ENCODE results near the gene CRYM.

CRYM gene

DNA sequence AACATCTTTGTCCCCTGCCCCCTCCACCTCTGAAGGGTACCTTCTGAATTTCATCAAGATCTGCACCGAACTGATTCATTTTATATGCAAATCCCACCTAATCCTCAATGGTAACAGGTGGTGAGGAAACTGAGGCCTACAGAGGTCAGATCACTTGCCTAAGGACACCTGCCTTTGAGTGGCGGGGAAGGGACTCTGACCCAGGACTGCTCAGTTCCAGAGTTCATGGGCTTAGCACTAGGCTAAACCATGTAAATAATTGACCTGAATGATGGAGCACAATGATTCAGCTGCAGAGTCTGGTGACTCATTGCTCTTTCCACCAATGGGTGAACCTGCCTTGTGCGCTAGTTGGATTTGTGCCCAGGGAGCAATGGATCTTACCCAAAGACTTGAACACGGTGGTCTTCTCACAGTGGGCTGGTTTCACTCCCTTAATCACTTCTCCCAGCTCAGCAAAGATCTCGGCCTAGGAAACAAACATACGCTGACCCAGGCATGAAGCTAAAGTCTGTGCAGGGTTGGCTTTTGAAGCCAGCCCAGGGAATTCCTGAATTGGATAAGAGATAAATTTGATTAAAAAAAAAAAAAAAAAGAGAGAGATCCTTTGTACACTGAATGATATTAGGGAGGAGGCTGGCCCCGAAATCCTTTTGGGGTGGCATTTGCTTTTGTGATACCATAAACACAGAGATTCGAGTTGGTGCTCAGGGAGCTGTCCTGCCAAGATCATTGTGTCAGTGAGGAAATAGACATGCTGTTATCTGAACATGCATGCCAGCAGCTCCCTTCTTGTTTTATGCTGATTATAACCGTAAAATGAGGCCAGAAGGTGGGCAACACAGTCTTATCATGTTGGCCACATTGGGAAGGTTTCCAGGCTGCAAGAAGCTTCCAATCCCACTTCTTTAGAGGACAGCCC is 17.0 kb downstream of the CRYM start:
- Histone ChIP-seq H3K4me2 (ENCODE audit: low read length) (no peak overlapping the region), H3K79me2 (no peaks in the 10 kb centered on the region), H3K9me3 (ENCODE audit: control insufficient read depth, low read length) (no peaks in the 10 kb centered on the region), H2AFZ (no peak overlapping the region), H3K36me3 (ENCODE audit: control insufficient read depth, insufficient read depth, low read length) (no peaks in the 10 kb centered on the region), H3K27me3 (ENCODE audit: control insufficient read depth, insufficient read depth, low read length) (no peaks in the 10 kb centered on the region), H3K27ac (no peak overlapping the region), H3K4me1 (no peaks in the 10 kb centered on the region), H3K4me3 (ENCODE audit: low read depth, low read length) (no peak overlapping the region), H3K9ac (no peak overlapping the region)
- TF ChIP-seq, protein P1, sequence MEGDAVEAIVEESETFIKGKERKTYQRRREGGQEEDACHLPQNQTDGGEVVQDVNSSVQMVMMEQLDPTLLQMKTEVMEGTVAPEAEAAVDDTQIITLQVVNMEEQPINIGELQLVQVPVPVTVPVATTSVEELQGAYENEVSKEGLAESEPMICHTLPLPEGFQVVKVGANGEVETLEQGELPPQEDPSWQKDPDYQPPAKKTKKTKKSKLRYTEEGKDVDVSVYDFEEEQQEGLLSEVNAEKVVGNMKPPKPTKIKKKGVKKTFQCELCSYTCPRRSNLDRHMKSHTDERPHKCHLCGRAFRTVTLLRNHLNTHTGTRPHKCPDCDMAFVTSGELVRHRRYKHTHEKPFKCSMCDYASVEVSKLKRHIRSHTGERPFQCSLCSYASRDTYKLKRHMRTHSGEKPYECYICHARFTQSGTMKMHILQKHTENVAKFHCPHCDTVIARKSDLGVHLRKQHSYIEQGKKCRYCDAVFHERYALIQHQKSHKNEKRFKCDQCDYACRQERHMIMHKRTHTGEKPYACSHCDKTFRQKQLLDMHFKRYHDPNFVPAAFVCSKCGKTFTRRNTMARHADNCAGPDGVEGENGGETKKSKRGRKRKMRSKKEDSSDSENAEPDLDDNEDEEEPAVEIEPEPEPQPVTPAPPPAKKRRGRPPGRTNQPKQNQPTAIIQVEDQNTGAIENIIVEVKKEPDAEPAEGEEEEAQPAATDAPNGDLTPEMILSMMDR (IDR thresholded peaks at IDR 0.05) = no peak

DNA sequence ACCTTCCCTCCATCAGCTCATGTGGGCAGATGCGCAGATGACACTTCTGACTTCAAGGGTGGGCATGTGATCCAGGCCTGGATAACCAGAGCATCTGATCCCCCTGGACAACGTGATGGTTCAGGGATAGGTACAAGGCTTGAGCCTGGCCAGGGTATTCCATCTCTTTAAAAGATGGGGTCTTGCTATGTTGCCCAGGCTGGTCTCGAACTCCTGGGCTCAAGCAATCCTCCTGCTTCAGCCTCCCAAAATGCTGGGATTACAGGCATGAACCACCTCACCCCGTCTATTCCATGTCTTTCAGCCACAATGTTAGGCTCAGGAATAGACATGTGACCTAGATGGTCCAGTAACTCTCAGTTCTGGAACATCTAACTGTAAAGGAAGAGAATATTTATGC is 20.8 kb downstream of the CRYM start:
- Histone ChIP-seq H3K4me3 (ENCODE audit: low read depth, low read length) (no peak overlapping the region), H3K9ac (no peak overlapping the region), H2AFZ (no peak overlapping the region), H3K36me3 (ENCODE audit: control insufficient read depth, insufficient read depth, low read length) (no peaks in the 10 kb centered on the region), H3K4me2 (ENCODE audit: low read length) (no peak overlapping the region), H3K79me2 (no peaks in the 10 kb centered on the region), H3K4me1 (no peaks in the 10 kb centered on the region), H3K27ac (no peak overlapping the region), H3K9me3 (ENCODE audit: control insufficient read depth, low read length) (no peaks in the 10 kb centered on the region), H3K27me3 (ENCODE audit: control insufficient read depth, insufficient read depth, low read length) (no peaks in the 10 kb centered on the region)
- TF ChIP-seq, protein P1 (IDR thresholded peaks at IDR 0.05) = no peak

- Histone ChIP-seq H3K36me3 (ENCODE audit: control insufficient read depth, insufficient read depth, low read length) (no peaks in the 10 kb centered on the region), H3K27ac (no peak overlapping the region), H3K4me1 (no peaks in the 10 kb centered on the region), H2AFZ (no peak overlapping the region), H3K9ac (no peak overlapping the region), H3K4me3 (ENCODE audit: low read depth, low read length) (no peak overlapping the region), H3K9me3 (ENCODE audit: control insufficient read depth, low read length) (no peaks in the 10 kb centered on the region), H3K27me3 (ENCODE audit: control insufficient read depth, insufficient read depth, low read length) (no peaks in the 10 kb centered on the region), H3K4me2 (ENCODE audit: low read length) (no peak overlapping the region), H3K79me2 (no peaks in the 10 kb centered on the region)
- TF ChIP-seq, protein P1 (IDR thresholded peaks at IDR 0.05) = no peak
Measured at GRCh38 chr16:21256636-21257035, 21.5 kb downstream of the CRYM start.

DNA sequence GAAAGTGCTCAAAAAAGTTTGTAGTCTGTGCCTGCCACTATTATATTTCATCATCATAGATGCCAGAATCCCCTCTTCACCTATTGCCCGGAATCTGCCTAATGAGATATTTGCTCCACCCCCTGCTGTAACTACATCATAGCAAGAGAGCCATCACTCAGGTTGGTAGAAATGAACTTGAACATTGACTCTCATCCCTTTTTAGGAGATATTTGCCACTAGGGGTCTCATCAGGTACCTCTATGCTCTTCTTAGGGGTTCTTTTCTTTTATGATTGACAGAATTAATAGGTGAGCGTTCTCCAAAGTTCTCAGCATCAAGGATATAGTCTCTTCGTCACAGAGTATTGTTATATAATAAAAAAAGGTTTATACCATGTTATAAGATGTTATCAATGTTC is 24.6 kb downstream of the CRYM start:
- Histone ChIP-seq H3K4me1 (no peaks in the 10 kb centered on the region), H3K9me3 (ENCODE audit: control insufficient read depth, low read length) (no peaks in the 10 kb centered on the region), H2AFZ (no peak overlapping the region), H3K79me2 (no peaks in the 10 kb centered on the region), H3K9ac (no peak overlapping the region), H3K27me3 (ENCODE audit: control insufficient read depth, insufficient read depth, low read length) (no peaks in the 10 kb centered on the region), H3K36me3 (ENCODE audit: control insufficient read depth, insufficient read depth, low read length) (no peaks in the 10 kb centered on the region), H3K27ac (no peak overlapping the region), H3K4me3 (ENCODE audit: low read depth, low read length) (no peak overlapping the region), H3K4me2 (ENCODE audit: low read length) (no peak overlapping the region)
- TF ChIP-seq, protein P1 (IDR thresholded peaks at IDR 0.05) = no peak
